NCI-H2107 treated with DMSO at 0.1 percent for 48 hours (cell line): Measurements from ENCODE around the gene PSD2.
"Not testable (repeated sequence)": the region's sequence is repeated elsewhere in the genome, so short reads cannot be mapped to it uniquely, and the experiment has no call there.

Experiments used
- DNase-seq: peaks from one replicate; lab custom pipeline; 2025; ENCODE audit not compliant: unreplicated experiment; lab: John Stamatoyannopoulos, UW

PSD2 gene

GRCh38 chr5:139789116-139789844 lies 6.3 kb upstream of the PSD2 start:
- DNase-seq, result no peak

- no peak for DNase-seq
Measured at GRCh38 chr5:139789845-139790189, 5.8 kb upstream of the PSD2 start.

GRCh38 chr5:139792218-139792617 lies 3.4 kb upstream of the PSD2 start:
- DNase-seq, result no peak

GRCh38 chr5:139792655-139793054 lies 3.0 kb upstream of the PSD2 start:
- DNase-seq, result not testable (repeated sequence)

GRCh38 chr5:139794067-139794846 lies 1.4 kb upstream of the PSD2 start:
- DNase-seq, result no peak

- DNase-seq, result no peak
Measured at GRCh38 chr5:139796061-139796806, 626 bp downstream of the PSD2 start.

GRCh38 chr5:139797335-139797734 lies 1.7 kb downstream of the PSD2 start:
- DNase-seq, result no peak

GRCh38 chr5:139797856-139798510 lies 2.4 kb downstream of the PSD2 start:
- DNase-seq, result no peak

- DNase-seq, result no peak
Measured at GRCh38 chr5:139798883-139799282, 3.3 kb downstream of the PSD2 start.

- DNase-seq, result no peak
Measured at GRCh38 chr5:139799359-139799758, 3.8 kb downstream of the PSD2 start.

GRCh38 chr5:139803978-139804377 lies 8.4 kb downstream of the PSD2 start:
- no peak for DNase-seq

- no peak for DNase-seq
Measured at GRCh38 chr5:139804800-139805397, 9.3 kb downstream of the PSD2 start.

GRCh38 chr5:139805545-139805944 lies 9.9 kb downstream of the PSD2 start:
- DNase-seq, result no peak

- DNase-seq, result no peak
Measured at GRCh38 chr5:139806111-139806510, 10.5 kb downstream of the PSD2 start.

- no peak for DNase-seq
Measured at GRCh38 chr5:139806726-139807646, 11.4 kb downstream of the PSD2 start.

- DNase-seq, result no peak
Measured at GRCh38 chr5:139807647-139808030, 12.0 kb downstream of the PSD2 start.

GRCh38 chr5:139808481-139809330 lies 13.1 kb downstream of the PSD2 start:
- no peak for DNase-seq

GRCh38 chr5:139809331-139809810 lies 13.8 kb downstream of the PSD2 start:
- DNase-seq, result no peak
